HepG2 (cell line): ENCODE measurements around the gene KCNMA1.

Experiments used
- CCAR2 ChIP-seq: fragments of 200-400 bp; formaldehyde crosslinking; optimal IDR thresholded peaks from 2 replicates; pipeline ENCODE3; 2018; ENCODE audit warnings: low read depth, mild to moderate bottlenecking, low read length, moderate library complexity
- DRAP1 ChIP-seq: IDR thresholded peaks from 2 replicates; pipeline ENCODE4 v1.6.1; 2016; ENCODE audit warnings: missing genetic modification reagents, missing compliant biosample characterization
- GABPB1 ChIP-seq: IDR thresholded peaks from 2 replicates; pipeline ENCODE4 v1.6.1; 2016; ENCODE audit warnings: mild to moderate bottlenecking, missing genetic modification reagents, moderate library complexity, missing compliant biosample characterization
- NFYB ChIP-seq: sonication (generic); formaldehyde crosslinking; IDR thresholded peaks from 2 replicates; pipeline ENCODE4 v1.4.0; 2020; ENCODE audit warnings: missing genetic modification reagents
- POLR2A ChIP-seq, 2 experiments: IDR thresholded peaks; 2 replicates each; pipeline ENCODE4 v1.6.1; 2011; ENCODE audit warnings: low read depth in 2 of 2, low read length in 2 of 2, mild to moderate bottlenecking in 1 of 2, moderate library complexity in 1 of 2; ENCODE audit not compliant: insufficient read depth in 1 of 2
- SIX4 ChIP-seq: sonication (generic); formaldehyde crosslinking; IDR thresholded peaks from 2 replicates; pipeline ENCODE4 v1.4.0; 2020; ENCODE audit warnings: missing genetic modification reagents
- SRF ChIP-seq: IDR thresholded peaks from 2 replicates; pipeline ENCODE4 v1.6.1; 2011; ENCODE audit warnings: mild to moderate bottlenecking, low read depth, low read length, moderate library complexity
- TARDBP ChIP-seq: sonication (generic); formaldehyde crosslinking; IDR thresholded peaks from 2 replicates; pipeline ENCODE4 v1.8.0; 2022; ENCODE audit warnings: mild to moderate bottlenecking, missing genetic modification reagents
- ZNF574 ChIP-seq: sonication (generic); formaldehyde crosslinking; IDR thresholded peaks from 2 replicates; pipeline ENCODE4 v1.4.0; 2020; ENCODE audit warnings: missing genetic modification reagents
- ZNF724P ChIP-seq: sonication (generic); formaldehyde crosslinking; IDR thresholded peaks from 2 replicates; pipeline ENCODE4 v1.8.0; 2022; ENCODE audit warnings: missing genetic modification reagents, borderline replicate concordance
- ZNF879 ChIP-seq: sonication (generic); formaldehyde crosslinking; IDR thresholded peaks from 2 replicates; pipeline ENCODE4 v1.8.1; 2023; ENCODE audit warnings: missing genetic modification reagents
- TF ChIP-seq, protein P1 (sequence below): sonication (generic); formaldehyde crosslinking; IDR thresholded peaks from 2 replicates; pipeline ENCODE4 v1.5.0; 2020; ENCODE audit warnings: mild to moderate bottlenecking, missing genetic modification reagents, moderate library complexity

GRCh38 chr10:77162697-77163096 is 474.9 kb downstream of the KCNMA1 start:
- TF ChIP-seq GABPB1 (CRISPR knock-in tag): no peak
- TF ChIP-seq NFYB (CRISPR knock-in tag): no peak
- no peak for TF ChIP-seq DRAP1
- no peak for TF ChIP-seq SRF
- TF ChIP-seq ZNF724P (CRISPR knock-in tag): no peak
- TF ChIP-seq ZNF879: no peak
- TF ChIP-seq SIX4: no peak
- TF ChIP-seq ZNF574: no peak
- no peak for TF ChIP-seq TARDBP
- TF ChIP-seq, protein P1, sequence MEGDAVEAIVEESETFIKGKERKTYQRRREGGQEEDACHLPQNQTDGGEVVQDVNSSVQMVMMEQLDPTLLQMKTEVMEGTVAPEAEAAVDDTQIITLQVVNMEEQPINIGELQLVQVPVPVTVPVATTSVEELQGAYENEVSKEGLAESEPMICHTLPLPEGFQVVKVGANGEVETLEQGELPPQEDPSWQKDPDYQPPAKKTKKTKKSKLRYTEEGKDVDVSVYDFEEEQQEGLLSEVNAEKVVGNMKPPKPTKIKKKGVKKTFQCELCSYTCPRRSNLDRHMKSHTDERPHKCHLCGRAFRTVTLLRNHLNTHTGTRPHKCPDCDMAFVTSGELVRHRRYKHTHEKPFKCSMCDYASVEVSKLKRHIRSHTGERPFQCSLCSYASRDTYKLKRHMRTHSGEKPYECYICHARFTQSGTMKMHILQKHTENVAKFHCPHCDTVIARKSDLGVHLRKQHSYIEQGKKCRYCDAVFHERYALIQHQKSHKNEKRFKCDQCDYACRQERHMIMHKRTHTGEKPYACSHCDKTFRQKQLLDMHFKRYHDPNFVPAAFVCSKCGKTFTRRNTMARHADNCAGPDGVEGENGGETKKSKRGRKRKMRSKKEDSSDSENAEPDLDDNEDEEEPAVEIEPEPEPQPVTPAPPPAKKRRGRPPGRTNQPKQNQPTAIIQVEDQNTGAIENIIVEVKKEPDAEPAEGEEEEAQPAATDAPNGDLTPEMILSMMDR: no peak
- no peak for TF ChIP-seq CCAR2
- TF ChIP-seq POLR2A (IDR thresholded peaks at IDR 0.05; ENCODE audit: insufficient read depth in 1 of 2, low read depth in 2 of 2, low read length in 2 of 2): no peak
